ENCODE results near the gene PTPRG. TPM values are rescaled to one million over a fixed set of nuclear protein-coding genes. Genes with fewer than 3 reads are reported as not detected.

Gene PTPRG
- total RNA-seq, 1 donor from 2014 or later: 80.7 TPM

DNA sequence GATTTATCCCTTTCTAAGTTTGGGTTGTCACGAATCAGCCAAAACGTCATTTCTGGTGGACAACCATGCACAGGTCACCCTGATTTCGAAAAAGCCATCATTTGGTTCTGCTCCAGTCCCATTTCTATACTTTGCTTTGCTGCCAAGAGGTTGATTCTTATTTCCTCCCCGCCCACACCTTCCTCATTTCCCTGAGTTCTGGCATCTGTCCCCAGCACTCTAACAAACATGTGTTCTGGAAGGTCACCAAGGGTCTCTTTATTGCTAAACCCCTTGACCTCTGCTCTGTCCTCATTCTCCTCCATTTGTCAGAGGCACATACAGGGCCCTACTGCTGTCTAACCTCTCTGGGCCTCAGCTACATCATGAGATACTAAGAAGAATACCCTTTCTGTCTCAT, 36.4 kb upstream of the PTPRG start:
- Mint-ChIP-seq H3K4me3 (ENCODE audit: unreplicated experiment) (no peak overlapping the region), H3K9me3 (ENCODE audit: unreplicated experiment) (no peaks in the 10 kb centered on the region), H3K4me1 (ENCODE audit: unreplicated experiment) (no peaks in the 10 kb centered on the region), H3K27me3 (ENCODE audit: unreplicated experiment) (peaks cover 4% of the 10 kb centered on the region), H3K27ac (ENCODE audit: unreplicated experiment) (no peak overlapping the region), H3K36me3 (ENCODE audit: low read depth, unreplicated experiment) (no peaks in the 10 kb centered on the region)
- no peak for DNase-seq (ENCODE audit: low spot score)
- no peak for TF ChIP-seq CTCF (IDR thresholded peaks at IDR 0.05; ENCODE audit: unreplicated experiment)

- Mint-ChIP-seq H3K36me3 (ENCODE audit: low read depth, unreplicated experiment) (no peaks in the 10 kb centered on the region), H3K27me3 (ENCODE audit: unreplicated experiment) (peaks cover 4% of the 10 kb centered on the region), H3K4me1 (ENCODE audit: unreplicated experiment) (no peaks in the 10 kb centered on the region), H3K9me3 (ENCODE audit: unreplicated experiment) (no peaks in the 10 kb centered on the region), H3K4me3 (ENCODE audit: unreplicated experiment) (no peak overlapping the region), H3K27ac (ENCODE audit: unreplicated experiment) (no peak overlapping the region)
- no peak for TF ChIP-seq CTCF (IDR thresholded peaks at IDR 0.05; ENCODE audit: unreplicated experiment)
- no peak for DNase-seq (ENCODE audit: low spot score)
Measured at GRCh38 chr3:61526308-61526707, 35.1 kb upstream of the PTPRG start.

DNA sequence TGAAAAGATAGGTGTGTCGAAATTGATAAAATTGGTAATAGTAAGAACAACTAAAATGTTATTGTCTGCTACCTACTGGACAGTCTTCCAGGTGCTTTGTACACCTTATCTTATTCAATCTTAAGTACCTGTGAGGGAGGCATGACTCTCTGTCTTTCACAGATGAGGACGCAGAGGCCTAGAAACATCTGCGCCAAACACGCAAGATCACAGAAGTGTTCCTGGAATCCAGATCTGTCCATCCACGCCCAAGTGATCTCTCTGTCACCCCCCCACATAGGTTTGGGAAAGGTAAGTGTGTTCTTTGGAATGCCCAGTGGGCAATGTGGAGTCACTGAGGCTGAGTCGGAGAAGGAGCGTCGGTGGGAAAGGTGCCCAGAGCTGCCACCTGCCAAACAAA, 34.4 kb upstream of the PTPRG start:
- TF ChIP-seq CTCF (IDR thresholded peaks at IDR 0.05; ENCODE audit: unreplicated experiment): no peak

GRCh38 chr3:61530355-61530754, 31.0 kb upstream of the PTPRG start:
- Mint-ChIP-seq H3K27ac (ENCODE audit: unreplicated experiment) (no peak overlapping the region), H3K36me3 (ENCODE audit: low read depth, unreplicated experiment) (no peaks in the 10 kb centered on the region), H3K27me3 (ENCODE audit: unreplicated experiment) (peaks cover 4% of the 10 kb centered on the region), H3K4me3 (ENCODE audit: unreplicated experiment) (no peak overlapping the region), H3K9me3 (ENCODE audit: unreplicated experiment) (no peaks in the 10 kb centered on the region), H3K4me1 (ENCODE audit: unreplicated experiment) (no peaks in the 10 kb centered on the region)
- DNase-seq (ENCODE audit: low spot score): peak; percentile 32
- TF ChIP-seq CTCF (IDR thresholded peaks at IDR 0.05; ENCODE audit: unreplicated experiment): peak; percentile 31

More for the DNA sequence above, 34.4 kb upstream of the PTPRG start:
- no peak for DNase-seq (ENCODE audit: low spot score)
- Mint-ChIP-seq H3K4me3 (ENCODE audit: unreplicated experiment) (no peak overlapping the region), H3K27me3 (ENCODE audit: unreplicated experiment) (peaks cover 4% of the 10 kb centered on the region), H3K27ac (ENCODE audit: unreplicated experiment) (no peak overlapping the region), H3K36me3 (ENCODE audit: low read depth, unreplicated experiment) (no peaks in the 10 kb centered on the region), H3K4me1 (ENCODE audit: unreplicated experiment) (no peaks in the 10 kb centered on the region), H3K9me3 (ENCODE audit: unreplicated experiment) (no peaks in the 10 kb centered on the region)

DNA sequence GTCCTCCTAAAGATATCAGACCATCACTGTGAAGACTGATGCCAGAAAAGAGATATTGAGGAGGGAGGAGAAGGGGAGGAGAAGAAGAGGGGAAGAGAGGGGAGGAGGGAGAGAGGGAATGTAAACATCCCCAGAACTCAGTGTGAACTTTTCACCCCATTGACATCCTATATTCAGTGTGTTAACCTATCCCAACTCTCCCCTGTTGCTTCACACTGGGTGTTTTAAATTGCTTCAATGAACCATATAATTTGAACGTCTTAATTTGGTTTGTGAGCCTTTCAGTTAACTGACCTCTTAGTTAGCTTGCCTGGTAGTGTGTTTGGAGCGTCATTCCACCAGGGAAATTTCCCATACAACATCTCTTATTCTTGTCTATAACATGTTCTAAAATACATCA, 29.8 kb upstream of the PTPRG start:
- TF ChIP-seq CTCF (IDR thresholded peaks at IDR 0.05; ENCODE audit: unreplicated experiment): no peak
- Mint-ChIP-seq H3K27ac (ENCODE audit: unreplicated experiment) (no peak overlapping the region), H3K4me3 (ENCODE audit: unreplicated experiment) (no peak overlapping the region), H3K4me1 (ENCODE audit: unreplicated experiment) (peaks cover 5% of the 10 kb centered on the region), H3K27me3 (ENCODE audit: unreplicated experiment) (peaks cover 4% of the 10 kb centered on the region), H3K36me3 (ENCODE audit: low read depth, unreplicated experiment) (no peaks in the 10 kb centered on the region), H3K9me3 (ENCODE audit: unreplicated experiment) (no peaks in the 10 kb centered on the region)
- no peak for DNase-seq (ENCODE audit: low spot score)

Data from endothelial cell (in vitro differentiated cells).